ENCODE measurements around the gene SAMHD1.
"Not testable (repeated sequence)": the region's sequence is repeated elsewhere in the genome, so short reads cannot be mapped to it uniquely, and the experiment has no call there.

The SAMHD1 gene

DNA sequence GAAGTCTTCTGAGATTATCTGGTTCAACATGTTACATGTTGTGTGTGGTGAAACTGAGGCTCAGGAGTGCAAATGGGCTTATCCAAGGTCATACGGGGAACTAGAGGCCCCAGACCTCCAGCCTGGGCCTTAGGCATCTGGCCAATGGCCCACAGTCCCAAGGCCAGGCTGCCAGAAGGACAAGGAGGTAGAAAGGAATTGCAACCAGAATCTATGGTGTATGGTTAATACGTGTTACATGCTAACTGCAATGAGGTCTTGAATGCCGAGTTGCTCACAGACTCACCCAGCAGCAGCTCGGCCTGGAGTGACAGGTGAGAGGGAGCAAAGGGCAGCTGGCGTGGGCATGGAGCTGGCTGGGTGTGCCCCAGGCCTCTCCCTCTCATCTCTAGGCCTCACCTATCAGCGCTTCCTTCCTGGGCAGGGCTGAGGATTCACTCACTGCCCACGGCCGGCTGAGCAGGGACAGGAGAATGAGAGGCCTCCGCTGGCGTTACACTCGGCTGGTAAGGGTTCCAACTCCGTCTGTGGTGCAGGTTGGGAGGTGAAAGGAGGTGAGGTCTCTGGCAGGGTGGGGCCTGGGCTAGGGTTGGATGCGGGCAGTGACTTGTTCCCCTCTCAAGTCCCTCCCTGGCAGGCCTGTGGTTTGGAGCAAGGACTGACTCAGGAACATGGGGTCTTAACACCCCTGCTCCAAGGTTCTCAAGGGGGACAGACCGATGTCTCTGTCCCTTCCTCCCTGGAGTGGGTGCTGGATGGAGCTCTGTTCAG, 75.6 kb downstream of the SAMHD1 start, which contains the start of gene TLDC2:
TLDC2 (plus strand) TSS at position 437 of the 771 bp plus-strand sequence; CDS start at position 474, 37 bp downstream.
- no peak for DNase-seq (ENCODE audit: extremely low read depth in 1 of 2, low read depth in 1 of 2)

- DNase-seq (ENCODE audit: extremely low read depth in 1 of 2, low read depth in 1 of 2), result not testable (repeated sequence)
These were observed 76.4 kb downstream of the SAMHD1 start for GRCh38 chr20:36875093-36875492.

DNA sequence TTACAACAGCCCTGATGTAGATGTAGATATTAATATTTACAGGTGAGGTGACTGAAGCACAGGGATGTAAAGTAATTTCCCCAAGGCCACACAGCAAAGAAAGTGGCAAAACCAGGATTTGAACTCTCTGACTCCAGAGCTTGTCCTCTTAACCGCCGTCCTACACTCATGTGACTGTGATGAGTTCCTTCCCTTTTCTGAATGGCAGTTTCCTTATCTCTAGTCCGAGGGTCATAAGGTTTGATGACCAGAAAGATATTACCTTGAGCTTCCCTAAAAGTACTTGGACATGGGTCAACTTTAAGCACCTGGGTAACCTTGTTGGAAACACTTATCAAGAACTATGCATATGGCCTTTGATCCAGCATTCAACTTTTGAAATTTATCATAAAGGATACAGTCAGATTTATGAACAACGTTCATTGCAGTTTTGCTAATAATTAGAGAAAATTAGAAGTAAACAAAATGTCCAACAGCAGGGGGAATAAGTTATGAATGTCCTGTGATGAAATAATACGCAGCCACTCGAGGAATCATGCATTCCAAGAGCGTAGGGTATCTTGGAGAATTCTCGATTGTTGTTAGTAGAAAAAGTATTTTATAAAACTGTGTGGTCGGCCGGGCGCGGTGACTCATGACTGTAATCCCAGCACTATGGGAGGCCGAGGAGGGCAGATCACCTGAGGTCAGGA, 77.9 kb downstream of the SAMHD1 start:
- no peak for DNase-seq (ENCODE audit: extremely low read depth in 1 of 2, low read depth in 1 of 2)

GRCh38 chr20:36872852-36873251, 78.7 kb downstream of the SAMHD1 start:
- no peak for DNase-seq (ENCODE audit: extremely low read depth in 1 of 2, low read depth in 1 of 2)

DNA sequence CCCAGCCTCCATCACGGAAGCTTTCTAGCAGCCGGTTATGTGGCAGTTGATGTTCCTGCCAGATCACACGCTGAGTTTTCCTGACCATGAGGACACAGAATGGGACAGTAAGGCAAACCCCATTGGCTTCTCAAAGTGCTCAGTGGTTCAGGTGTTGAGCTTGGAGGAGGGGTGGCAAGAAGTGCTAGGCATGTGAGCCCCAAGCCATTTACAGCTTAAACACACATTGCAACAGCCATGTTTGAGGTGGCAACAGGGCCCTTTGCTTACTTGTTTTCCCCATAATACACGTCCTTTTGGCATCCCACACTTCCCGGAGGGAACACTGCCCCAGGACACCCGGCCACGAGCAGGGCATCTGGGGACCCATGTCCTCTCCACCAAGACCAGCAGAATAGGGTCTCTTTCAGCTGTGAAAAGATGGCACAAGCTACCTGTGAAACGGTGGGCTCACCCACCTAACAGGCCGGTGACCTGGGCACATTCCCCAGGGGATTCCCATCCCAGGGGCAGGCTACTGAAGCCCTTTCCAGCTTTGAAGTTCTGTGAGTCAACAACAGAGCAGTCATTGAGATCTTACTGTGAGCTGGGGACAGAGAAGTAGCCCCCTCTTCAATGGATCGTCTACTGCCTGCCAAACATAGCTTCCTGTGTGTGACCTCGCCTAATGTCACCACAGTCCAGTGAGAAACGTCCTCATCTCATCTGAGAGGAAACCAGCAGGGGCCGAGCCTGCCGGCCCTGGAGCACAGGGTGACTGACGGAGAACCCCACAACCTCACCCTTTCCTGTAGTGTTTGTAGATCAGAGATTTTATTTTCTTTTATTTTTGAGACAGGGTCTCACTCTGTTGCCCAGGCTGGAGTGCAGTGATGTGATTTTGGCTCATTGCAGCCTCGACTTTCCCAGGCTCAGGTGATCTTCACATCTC, 79.6 kb downstream of the SAMHD1 start:
- DNase-seq (ENCODE audit: extremely low read depth in 1 of 2, low read depth in 1 of 2), result no peak

GRCh38 chr20:36866681-36867495, 84.6 kb downstream of the SAMHD1 start:
- DNase-seq (ENCODE audit: extremely low read depth in 1 of 2, low read depth in 1 of 2), result no peak

GRCh38 chr20:36866164-36866563, 85.3 kb downstream of the SAMHD1 start:
- no peak for DNase-seq (ENCODE audit: extremely low read depth in 1 of 2, low read depth in 1 of 2)

- DNase-seq (ENCODE audit: extremely low read depth in 1 of 2, low read depth in 1 of 2), result no peak
These were observed 85.7 kb downstream of the SAMHD1 start for GRCh38 chr20:36865861-36866149.

DNA sequence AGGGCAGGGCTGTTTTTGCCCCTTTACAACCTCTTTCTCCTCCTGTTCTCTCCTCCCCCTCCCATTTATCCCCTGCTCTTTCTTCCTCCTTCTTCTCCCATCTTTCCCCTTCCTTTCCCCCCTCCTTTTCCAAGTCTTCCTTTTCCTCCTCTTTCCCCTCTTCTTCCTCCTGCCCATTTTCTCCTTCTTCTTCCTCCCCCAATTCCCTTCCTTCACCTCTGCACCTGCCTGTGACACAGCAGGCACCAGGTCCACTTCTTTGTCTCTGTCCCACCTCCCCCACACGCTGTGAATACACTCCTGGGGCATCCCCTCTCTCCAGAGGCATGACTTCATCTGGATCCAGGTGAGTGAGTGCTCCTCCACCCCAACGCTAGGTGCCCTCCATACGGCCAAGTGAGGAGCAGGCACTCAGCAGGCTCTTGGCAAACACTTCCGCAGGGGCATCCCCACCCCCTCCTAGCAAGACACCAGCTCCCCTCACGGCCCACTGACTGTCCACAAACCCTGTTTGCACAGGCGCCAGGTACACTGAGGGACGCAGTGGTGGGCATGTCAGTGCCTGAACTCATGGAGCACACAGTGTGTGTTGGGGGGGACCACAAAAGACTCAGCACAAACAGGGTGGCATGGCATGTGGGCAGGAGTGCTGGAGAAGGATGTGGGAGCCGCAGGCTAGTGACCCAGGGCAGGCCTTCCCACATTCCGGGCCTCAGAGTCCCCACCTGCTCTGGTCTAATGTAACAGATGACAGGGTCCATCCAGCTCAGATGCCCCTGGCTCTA, 86.2 kb downstream of the SAMHD1 start:
- no peak for DNase-seq (ENCODE audit: extremely low read depth in 1 of 2, low read depth in 1 of 2)

GRCh38 chr20:36862857-36863668, 88.4 kb downstream of the SAMHD1 start:
- DNase-seq (ENCODE audit: extremely low read depth in 1 of 2, low read depth in 1 of 2), result no peak

- no peak for DNase-seq (ENCODE audit: extremely low read depth in 1 of 2, low read depth in 1 of 2)
These were observed 89.4 kb downstream of the SAMHD1 start for GRCh38 chr20:36861875-36862801.

GRCh38 chr20:36861625-36861874, 90.0 kb downstream of the SAMHD1 start:
- DNase-seq (ENCODE audit: extremely low read depth in 1 of 2, low read depth in 1 of 2), result no peak

- DNase-seq (ENCODE audit: extremely low read depth in 1 of 2, low read depth in 1 of 2), result no peak
These were observed 90.5 kb downstream of the SAMHD1 start for GRCh38 chr20:36860811-36861624.

GRCh38 chr20:36860339-36860738, 91.2 kb downstream of the SAMHD1 start:
- no peak for DNase-seq (ENCODE audit: extremely low read depth in 1 of 2, low read depth in 1 of 2)

GRCh38 chr20:36859700-36860330, 91.7 kb downstream of the SAMHD1 start:
- no peak for DNase-seq (ENCODE audit: extremely low read depth in 1 of 2, low read depth in 1 of 2)

DNA sequence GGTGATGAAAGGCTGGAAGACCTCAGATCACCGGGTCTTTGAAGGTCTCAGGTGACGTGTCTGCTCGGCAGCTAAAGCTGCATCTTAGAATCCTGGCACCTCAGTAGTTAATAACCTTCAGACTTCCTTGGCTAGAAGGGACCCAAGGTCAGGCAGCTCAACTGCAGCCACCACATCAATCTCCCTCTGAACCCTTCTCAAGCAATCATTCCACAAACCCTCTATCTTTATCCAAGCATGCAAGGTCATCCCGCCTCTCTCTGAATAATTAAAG, 92.3 kb downstream of the SAMHD1 start:
- DNase-seq (ENCODE audit: extremely low read depth in 1 of 2, low read depth in 1 of 2), result no peak
